WTC11 (cell line): ENCODE data around the gene CELF4. TPM values are rescaled to one million over a fixed set of nuclear protein-coding genes. Genes with fewer than 3 reads are reported as not detected.

Experiments
- ATAC-seq: fragments of 200-7000 bp; cut with Tn5 transposase; 2 replicates; pipeline ENCODE4 v1.10.0; 2021; ENCODE audit warnings: mild to moderate bottlenecking, moderate library complexity
- CTCF ChIA-PET: fragments of 300-600 bp; sonication (Branson Sonifier 250); formaldehyde crosslinking; loops from one replicate; lab custom pipeline; 2021; ENCODE audit warnings: antibody characterized with exemption; lab: Charles Lee
- POLR2A ChIA-PET: fragments of 350-600 bp; sonication (Branson Sonifier 250); formaldehyde crosslinking; loops from one replicate; lab custom pipeline; 2021; ENCODE audit warnings: antibody characterized with exemption; lab: Charles Lee
- DNase-seq: peaks from one replicate; pipeline ENCODE4 v3.0.0; 2021; ENCODE audit warnings: low spot score
- H3K27ac Mint-ChIP-seq: 2 replicates; pipeline ENCODE4 v1.8.0; 2021; ENCODE audit warnings: mixed read lengths
- H3K27me3 Mint-ChIP-seq: 2 replicates; pipeline ENCODE4 v1.8.0; 2021; ENCODE audit warnings: low read depth, mild to moderate bottlenecking, moderate library complexity, mixed read lengths
- H3K36me3 Mint-ChIP-seq: 2 replicates; pipeline ENCODE4 v1.8.0; 2021; ENCODE audit warnings: mixed read lengths
- H3K4me1 Mint-ChIP-seq: 2 replicates; pipeline ENCODE4 v1.8.0; 2022; ENCODE audit warnings: mixed read lengths
- H3K4me3 Mint-ChIP-seq: 2 replicates; pipeline ENCODE4 v1.8.0; 2021; ENCODE audit warnings: mild to moderate bottlenecking, moderate library complexity, mixed read lengths
- H3K9me3 Mint-ChIP-seq: 2 replicates; pipeline ENCODE4 v1.8.0; 2021; ENCODE audit warnings: mixed read lengths
- ATF2 ChIP-seq: sonication (generic); formaldehyde crosslinking; IDR thresholded peaks from 2 replicates; pipeline ENCODE4 v1.8.1; 2022; ENCODE audit warnings: low read depth, missing genetic modification reagents, borderline replicate concordance
- ATF6 ChIP-seq: sonication (generic); formaldehyde crosslinking; IDR thresholded peaks from 2 replicates; pipeline ENCODE4 v1.8.1; 2023; ENCODE audit warnings: mild to moderate bottlenecking, missing genetic modification reagents
- CBFB ChIP-seq: sonication (generic); formaldehyde crosslinking; IDR thresholded peaks from 2 replicates; pipeline ENCODE4 v1.8.1; 2022; ENCODE audit warnings: mild to moderate bottlenecking, low read depth, missing genetic modification reagents
- E2F4 ChIP-seq: sonication (generic); formaldehyde crosslinking; IDR thresholded peaks from 2 replicates; pipeline ENCODE4 v1.8.1; 2022; ENCODE audit warnings: low read depth, mild to moderate bottlenecking, moderate library complexity, missing genetic modification reagents, borderline replicate concordance
- ESRRA ChIP-seq: sonication (generic); formaldehyde crosslinking; IDR thresholded peaks from 2 replicates; pipeline ENCODE4 v1.8.1; 2022; ENCODE audit warnings: mild to moderate bottlenecking, missing genetic modification reagents, borderline replicate concordance
- NR1H2 ChIP-seq: sonication (generic); formaldehyde crosslinking; IDR thresholded peaks from 2 replicates; pipeline ENCODE4 v1.9.0; 2021; ENCODE audit warnings: mild to moderate bottlenecking, moderate library complexity, missing genetic modification reagents
- NR3C1 ChIP-seq: sonication (generic); formaldehyde crosslinking; conservative IDR thresholded peaks from 2 replicates; pipeline ENCODE4 v1.8.1; 2023; ENCODE audit warnings: low read depth, mild to moderate bottlenecking, missing genetic modification reagents
- SP1 ChIP-seq: sonication (generic); formaldehyde crosslinking; conservative IDR thresholded peaks from 2 replicates; pipeline ENCODE4 v1.8.1; 2022; ENCODE audit warnings: missing genetic modification reagents
- ZBTB43 ChIP-seq: sonication (generic); formaldehyde crosslinking; IDR thresholded peaks from 2 replicates; pipeline ENCODE4 v1.8.1; 2023; ENCODE audit warnings: mild to moderate bottlenecking, missing genetic modification reagents
- ZNF121 ChIP-seq: sonication (generic); formaldehyde crosslinking; IDR thresholded peaks from 2 replicates; pipeline ENCODE4 v1.8.0; 2023; ENCODE audit warnings: missing genetic modification reagents
- ZNF263 ChIP-seq: sonication (generic); formaldehyde crosslinking; IDR thresholded peaks from 2 replicates; pipeline ENCODE4 v1.8.1; 2022; ENCODE audit warnings: low read depth, mild to moderate bottlenecking, moderate library complexity, missing genetic modification reagents
- ZNF425 ChIP-seq: fragments of 250-450 bp; sonication (Bioruptor Pico); conservative IDR thresholded peaks from 2 replicates; pipeline ENCODE4 v1.9.0; 2021; ENCODE audit warnings: mild to moderate bottlenecking
- ZSCAN18 ChIP-seq: fragments of 250-450 bp; sonication (Bioruptor Pico); IDR thresholded peaks from 2 replicates; pipeline ENCODE4 v2.1.2; 2022; ENCODE audit warnings: mild to moderate bottlenecking, moderate library complexity
- total RNA-seq: library from RNA; stranded (reverse); gene quantifications from 3 replicates; pipeline ENCODE4 v1.2.3, GENCODE V29; 2021
- TF ChIP-seq, protein P1 (sequence below): sonication (generic); formaldehyde crosslinking; IDR thresholded peaks from 2 replicates; pipeline ENCODE4 v1.8.1; 2022; ENCODE audit warnings: missing genetic modification reagents, borderline replicate concordance
- TF ChIP-seq, protein P2 (sequence below): sonication (generic); formaldehyde crosslinking; IDR thresholded peaks from 2 replicates; pipeline ENCODE4 v1.8.1; 2023; ENCODE audit warnings: mild to moderate bottlenecking, missing genetic modification reagents, moderate library complexity
- TF ChIP-seq, protein P3 (sequence below): sonication (generic); formaldehyde crosslinking; IDR thresholded peaks from 2 replicates; pipeline ENCODE4 v1.8.0; 2022; ENCODE audit warnings: missing genetic modification reagents

CELF4 gene
- total RNA-seq, 1 experiment from 2014 or later, result 2.9 TPM

DNA sequence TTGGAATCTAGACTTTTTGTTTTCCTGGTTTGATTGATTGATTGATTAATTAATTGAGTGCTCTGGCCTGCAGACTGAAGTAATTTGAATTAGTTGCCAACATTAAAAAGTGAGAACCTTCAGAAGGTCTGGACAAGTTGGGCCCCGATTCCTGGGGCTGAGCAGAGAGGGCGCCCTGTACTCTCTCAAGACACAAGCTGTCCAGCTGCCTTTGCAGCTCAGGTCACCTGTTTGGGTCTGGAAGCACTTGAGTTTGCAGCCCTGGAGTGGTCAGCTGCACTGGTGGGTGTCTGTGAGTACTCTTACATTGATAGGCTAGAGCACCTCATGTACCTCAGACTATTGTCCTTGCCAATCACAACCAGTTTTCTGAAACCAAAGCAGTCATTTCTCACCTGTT, 22.7 kb upstream of the CELF4 start:
- POLR2A ChIA-PET, result no interaction called here
- peaks cover 18% of the 10 kb centered on the region for H3K9me3 Mint-ChIP-seq
- peaks cover 16% of the 10 kb centered on the region for H3K36me3 Mint-ChIP-seq
- no peak overlapping the region for H3K27ac Mint-ChIP-seq
- CTCF ChIA-PET, result interaction anchor here (0.8 to 2.1 kb wide), 4 partner anchors 9 to 190 kb away, joined by 3 to 6 read pairs (median 4); no protein-coding TSS in a partner anchor
- H3K4me1 Mint-ChIP-seq, result peaks cover 34% of the 10 kb centered on the region
- no peak overlapping the region for H3K4me3 Mint-ChIP-seq
- peaks cover 6% of the 10 kb centered on the region for H3K27me3 Mint-ChIP-seq
- peak; percentile 18 for ATAC-seq
- no peak for DNase-seq
- TF ChIP-seq ZBTB43 (CRISPR knock-in tag), result no peak
- TF ChIP-seq, protein P1, sequence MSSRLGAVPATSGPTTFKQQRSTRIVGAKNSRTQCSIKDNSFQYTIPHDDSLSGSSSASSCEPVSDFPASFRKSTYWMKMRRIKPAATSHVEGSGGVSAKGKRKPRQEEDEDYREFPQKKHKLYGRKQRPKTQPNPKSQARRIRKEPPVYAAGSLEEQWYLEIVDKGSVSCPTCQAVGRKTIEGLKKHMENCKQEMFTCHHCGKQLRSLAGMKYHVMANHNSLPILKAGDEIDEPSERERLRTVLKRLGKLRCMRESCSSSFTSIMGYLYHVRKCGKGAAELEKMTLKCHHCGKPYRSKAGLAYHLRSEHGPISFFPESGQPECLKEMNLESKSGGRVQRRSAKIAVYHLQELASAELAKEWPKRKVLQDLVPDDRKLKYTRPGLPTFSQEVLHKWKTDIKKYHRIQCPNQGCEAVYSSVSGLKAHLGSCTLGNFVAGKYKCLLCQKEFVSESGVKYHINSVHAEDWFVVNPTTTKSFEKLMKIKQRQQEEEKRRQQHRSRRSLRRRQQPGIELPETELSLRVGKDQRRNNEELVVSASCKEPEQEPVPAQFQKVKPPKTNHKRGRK (CRISPR knock-in tag), result no peak
- TF ChIP-seq ZNF121 (CRISPR knock-in tag), result no peak
- TF ChIP-seq E2F4 (CRISPR knock-in tag), result no peak
- no peak for TF ChIP-seq CBFB (CRISPR knock-in tag)
- TF ChIP-seq ESRRA (CRISPR knock-in tag), result no peak
- TF ChIP-seq ATF2, result no peak

DNA sequence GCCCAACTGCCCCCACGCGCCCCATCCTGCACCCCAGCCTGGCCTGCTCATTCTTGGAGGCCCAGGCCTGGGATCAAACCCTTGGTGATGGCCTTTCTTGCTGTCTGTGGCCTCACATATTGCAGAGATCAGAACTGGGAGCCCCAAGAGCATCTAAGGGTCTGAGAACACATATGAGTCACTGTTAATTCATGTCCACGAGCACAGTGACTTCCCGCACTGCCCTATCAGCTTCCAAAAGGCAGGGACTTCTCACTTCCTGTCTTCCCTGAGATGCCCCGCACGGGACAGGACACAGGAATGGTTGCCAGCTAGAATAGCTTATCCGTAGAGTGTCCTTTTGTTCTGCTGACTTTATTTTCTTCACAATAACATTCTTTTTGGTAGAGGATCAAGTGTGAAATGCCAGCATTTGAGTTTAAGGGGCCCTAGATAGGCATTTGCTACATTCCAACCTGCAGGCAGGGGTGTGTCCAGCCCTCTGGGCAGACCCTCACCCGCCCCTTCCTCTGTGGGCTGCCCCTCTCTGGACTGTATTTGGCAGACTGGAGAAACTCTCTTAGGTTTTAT, 21.1 kb upstream of the CELF4 start:
- no peak overlapping the region for H3K4me3 Mint-ChIP-seq
- no peak overlapping the region for H3K27ac Mint-ChIP-seq
- ATAC-seq, result no peak; the same call in 1 of the 2 replicates
- DNase-seq, result no peak
- peaks cover 16% of the 10 kb centered on the region for H3K36me3 Mint-ChIP-seq
- peaks cover 13% of the 10 kb centered on the region for H3K27me3 Mint-ChIP-seq
- peaks cover 18% of the 10 kb centered on the region for H3K9me3 Mint-ChIP-seq
- CTCF ChIA-PET, result interaction anchor here (0.6 kb wide), 1 partner anchor 9 kb away, joined by 3 read pairs; no protein-coding TSS in a partner anchor
- peaks cover 34% of the 10 kb centered on the region for H3K4me1 Mint-ChIP-seq
- POLR2A ChIA-PET, result no interaction called here
- no peak for TF ChIP-seq ZNF121 (CRISPR knock-in tag)
- no peak for TF ChIP-seq CBFB (CRISPR knock-in tag)
- TF ChIP-seq, protein P2, sequence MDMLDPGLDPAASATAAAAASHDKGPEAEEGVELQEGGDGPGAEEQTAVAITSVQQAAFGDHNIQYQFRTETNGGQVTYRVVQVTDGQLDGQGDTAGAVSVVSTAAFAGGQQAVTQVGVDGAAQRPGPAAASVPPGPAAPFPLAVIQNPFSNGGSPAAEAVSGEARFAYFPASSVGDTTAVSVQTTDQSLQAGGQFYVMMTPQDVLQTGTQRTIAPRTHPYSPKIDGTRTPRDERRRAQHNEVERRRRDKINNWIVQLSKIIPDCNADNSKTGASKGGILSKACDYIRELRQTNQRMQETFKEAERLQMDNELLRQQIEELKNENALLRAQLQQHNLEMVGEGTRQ, result no peak
- TF ChIP-seq SP1 (CRISPR knock-in tag), result no peak
- no peak for TF ChIP-seq ZNF263 (CRISPR knock-in tag)
- TF ChIP-seq ATF6 (CRISPR knock-in tag), result no peak
- TF ChIP-seq NR3C1 (CRISPR knock-in tag), result no peak
- TF ChIP-seq NR1H2 (CRISPR knock-in tag), result no peak
- no peak for TF ChIP-seq ZSCAN18 (CRISPR knock-in tag)
- no peak for TF ChIP-seq ZNF425 (CRISPR knock-in tag)
- TF ChIP-seq, protein P3, sequence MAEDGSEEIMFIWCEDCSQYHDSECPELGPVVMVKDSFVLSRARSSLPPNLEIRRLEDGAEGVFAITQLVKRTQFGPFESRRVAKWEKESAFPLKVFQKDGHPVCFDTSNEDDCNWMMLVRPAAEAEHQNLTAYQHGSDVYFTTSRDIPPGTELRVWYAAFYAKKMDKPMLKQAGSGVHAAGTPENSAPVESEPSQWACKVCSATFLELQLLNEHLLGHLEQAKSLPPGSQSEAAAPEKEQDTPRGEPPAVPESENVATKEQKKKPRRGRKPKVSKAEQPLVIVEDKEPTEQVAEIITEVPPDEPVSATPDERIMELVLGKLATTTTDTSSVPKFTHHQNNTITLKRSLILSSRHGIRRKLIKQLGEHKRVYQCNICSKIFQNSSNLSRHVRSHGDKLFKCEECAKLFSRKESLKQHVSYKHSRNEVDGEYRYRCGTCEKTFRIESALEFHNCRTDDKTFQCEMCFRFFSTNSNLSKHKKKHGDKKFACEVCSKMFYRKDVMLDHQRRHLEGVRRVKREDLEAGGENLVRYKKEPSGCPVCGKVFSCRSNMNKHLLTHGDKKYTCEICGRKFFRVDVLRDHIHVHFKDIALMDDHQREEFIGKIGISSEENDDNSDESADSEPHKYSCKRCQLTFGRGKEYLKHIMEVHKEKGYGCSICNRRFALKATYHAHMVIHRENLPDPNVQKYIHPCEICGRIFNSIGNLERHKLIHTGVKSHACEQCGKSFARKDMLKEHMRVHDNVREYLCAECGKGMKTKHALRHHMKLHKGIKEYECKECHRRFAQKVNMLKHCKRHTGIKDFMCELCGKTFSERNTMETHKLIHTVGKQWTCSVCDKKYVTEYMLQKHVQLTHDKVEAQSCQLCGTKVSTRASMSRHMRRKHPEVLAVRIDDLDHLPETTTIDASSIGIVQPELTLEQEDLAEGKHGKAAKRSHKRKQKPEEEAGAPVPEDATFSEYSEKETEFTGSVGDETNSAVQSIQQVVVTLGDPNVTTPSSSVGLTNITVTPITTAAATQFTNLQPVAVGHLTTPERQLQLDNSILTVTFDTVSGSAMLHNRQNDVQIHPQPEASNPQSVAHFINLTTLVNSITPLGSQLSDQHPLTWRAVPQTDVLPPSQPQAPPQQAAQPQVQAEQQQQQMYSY (CRISPR knock-in tag), result no peak
